IMR-90 (cell line): Measurements from ENCODE around the gene SH3GLB2.

ENCODE experiments used
- POLR2A ChIP-seq: IDR thresholded peaks from 2 replicates; pipeline ENCODE4 v1.6.1; 2012; ENCODE audit warnings: mild to moderate bottlenecking, low read depth, low read length
- TF ChIP-seq, protein P1 (sequence below): conservative IDR thresholded peaks from 2 replicates; pipeline ENCODE4 v1.5.1; 2012; ENCODE audit warnings: mild to moderate bottlenecking, low read depth, low read length, improper control_type of control experiment

DNA sequence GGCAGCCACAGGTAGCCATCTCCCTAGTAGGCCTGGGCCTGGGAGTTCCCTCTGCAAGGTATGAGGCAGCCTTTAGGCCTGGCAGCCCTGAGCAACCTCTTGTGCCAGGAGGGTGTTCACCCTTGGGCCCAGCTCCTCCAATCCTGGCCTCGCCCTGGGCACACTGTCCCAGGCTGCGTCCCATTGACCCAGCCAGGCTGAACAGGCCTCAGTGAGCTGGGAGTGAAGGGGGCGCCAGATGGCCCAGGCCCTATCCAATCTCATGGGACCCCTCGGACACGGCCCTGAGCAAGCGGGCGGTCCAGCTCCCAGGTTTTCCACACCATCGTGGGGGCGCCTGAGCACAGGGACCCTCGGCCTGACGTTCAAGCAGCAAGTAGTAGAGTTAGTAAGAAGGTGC, 14.5 kb downstream of the SH3GLB2 start:
- TF ChIP-seq POLR2A: no peak
- TF ChIP-seq, protein P1, sequence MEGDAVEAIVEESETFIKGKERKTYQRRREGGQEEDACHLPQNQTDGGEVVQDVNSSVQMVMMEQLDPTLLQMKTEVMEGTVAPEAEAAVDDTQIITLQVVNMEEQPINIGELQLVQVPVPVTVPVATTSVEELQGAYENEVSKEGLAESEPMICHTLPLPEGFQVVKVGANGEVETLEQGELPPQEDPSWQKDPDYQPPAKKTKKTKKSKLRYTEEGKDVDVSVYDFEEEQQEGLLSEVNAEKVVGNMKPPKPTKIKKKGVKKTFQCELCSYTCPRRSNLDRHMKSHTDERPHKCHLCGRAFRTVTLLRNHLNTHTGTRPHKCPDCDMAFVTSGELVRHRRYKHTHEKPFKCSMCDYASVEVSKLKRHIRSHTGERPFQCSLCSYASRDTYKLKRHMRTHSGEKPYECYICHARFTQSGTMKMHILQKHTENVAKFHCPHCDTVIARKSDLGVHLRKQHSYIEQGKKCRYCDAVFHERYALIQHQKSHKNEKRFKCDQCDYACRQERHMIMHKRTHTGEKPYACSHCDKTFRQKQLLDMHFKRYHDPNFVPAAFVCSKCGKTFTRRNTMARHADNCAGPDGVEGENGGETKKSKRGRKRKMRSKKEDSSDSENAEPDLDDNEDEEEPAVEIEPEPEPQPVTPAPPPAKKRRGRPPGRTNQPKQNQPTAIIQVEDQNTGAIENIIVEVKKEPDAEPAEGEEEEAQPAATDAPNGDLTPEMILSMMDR: no peak
